H1 (cell line): ENCODE results near the gene AWAT2. TPM values are rescaled to one million over a fixed set of nuclear protein-coding genes. Genes with fewer than 3 reads are reported as not detected.

Experiments used
- CTCF ChIA-PET: fragments of 300-600 bp; sonication (Branson Sonifier 250); formaldehyde crosslinking; loops from one replicate; lab custom pipeline; 2021; ENCODE audit not compliant: partially characterized antibody; lab: Charles Lee
- POLR2A ChIA-PET: fragments of 300-600 bp; sonication (Branson Sonifier 250); formaldehyde crosslinking; loops from one replicate; lab custom pipeline; 2021; ENCODE audit warnings: inconsistent platforms; ENCODE audit not compliant: partially characterized antibody; lab: Charles Lee
- DNase-seq, 2 experiments: peaks; one replicate each; pipeline versions ENCODE4 v3.0.0 to v3.0.0-alpha.2; 2010 to 2022; ENCODE audit warnings: low spot score in 2 of 2, low read depth in 1 of 2, mixed read lengths in 1 of 2
- FAIRE-seq: peaks from 2 replicates; lab custom pipeline; 2011; peaks lifted over from hg19 to GRCh38; lab: Jason Lieb, UNC
- H2AFZ ChIP-seq: 2 replicates; pipeline ENCODE4 v1.8.1; 2012; ENCODE audit warnings: low read length, inconsistent platforms
- H2AK5ac ChIP-seq: 2 replicates; pipeline ENCODE4 v1.6.1; 2013; ENCODE audit warnings: low read depth, low read length
- H2BK120ac ChIP-seq: replicated peaks from 2 replicates; pipeline ENCODE3; 2013; ENCODE audit warnings: low read depth, low read length, inconsistent platforms
- H2BK12ac ChIP-seq: 2 replicates; pipeline ENCODE4 v1.6.1; 2013; ENCODE audit warnings: low read depth, low read length
- H2BK15ac ChIP-seq: 2 replicates; pipeline ENCODE4 v1.6.1; 2013; ENCODE audit warnings: low read length
- H2BK20ac ChIP-seq: 2 replicates; pipeline ENCODE4 v1.6.1; 2013; ENCODE audit warnings: low read length
- H2BK5ac ChIP-seq: 2 replicates; pipeline ENCODE4 v1.6.1; 2013; ENCODE audit warnings: low read depth, low read length
- H3K14ac ChIP-seq: 2 replicates; pipeline ENCODE4 v1.6.1; 2013; ENCODE audit warnings: inconsistent platforms; ENCODE audit not compliant: insufficient read length
- H3K18ac ChIP-seq: 2 replicates; pipeline ENCODE4 v1.6.1; 2013; ENCODE audit warnings: low read length; ENCODE audit errors: extremely low read depth
- H3K23ac ChIP-seq: 2 replicates; pipeline ENCODE4 v1.6.1; 2013; ENCODE audit warnings: inconsistent platforms; ENCODE audit not compliant: insufficient read length
- H3K23me2 ChIP-seq: 2 replicates; pipeline ENCODE4 v1.6.1; 2013; ENCODE audit warnings: low read depth, low read length
- H3K27ac ChIP-seq: 2 replicates; pipeline ENCODE4 v1.6.1; 2011; ENCODE audit warnings: low read depth, low read length, inconsistent platforms
- H3K27me3 ChIP-seq, 4 experiments: replicated peaks in 1 of 4; 1 replicate in 1 of 4; 2 replicates in 3 of 4; pipeline versions ENCODE4 v1.6.1 to v1.8.1; 2011 to 2013; ENCODE audit warnings: low read length in 3 of 4, mild to moderate bottlenecking in 3 of 4, inconsistent platforms in 2 of 4, mixed read lengths in 2 of 4, moderate library complexity in 1 of 4; ENCODE audit not compliant: control insufficient read depth in 3 of 4, insufficient read depth in 3 of 4; ENCODE audit errors: extremely low read depth in 1 of 4
- H3K36me3 ChIP-seq, 4 experiments: 2 replicates each; pipeline versions ENCODE4 v1.6.1 to v1.8.1; 2011 to 2013; ENCODE audit warnings: mild to moderate bottlenecking in 4 of 4, low read length in 3 of 4, moderate library complexity in 2 of 4, control low read depth in 1 of 4, inconsistent platforms in 1 of 4; ENCODE audit not compliant: insufficient read depth in 4 of 4, control insufficient read depth in 2 of 4
- H3K4ac ChIP-seq: replicated peaks from 2 replicates; pipeline ENCODE3; 2013; ENCODE audit warnings: low read length, low read depth, mixed read lengths, inconsistent platforms; ENCODE audit not compliant: insufficient read length
- H3K4me1 ChIP-seq, 4 experiments: replicated peaks in 1 of 4; 1 replicate in 1 of 4; 2 replicates in 3 of 4; pipeline versions ENCODE4 v1.6.1 to v1.8.1; 2011 to 2013; ENCODE audit warnings: low read length in 3 of 4, inconsistent platforms in 2 of 4, mixed read lengths in 1 of 4; ENCODE audit not compliant: insufficient read depth in 4 of 4, control insufficient read depth in 3 of 4
- H3K4me2 ChIP-seq, 2 experiments: 2 replicates each; pipeline versions ENCODE4 v1.6.1 to v1.8.1; 2011 to 2013; ENCODE audit warnings: low read depth in 2 of 2, low read length in 2 of 2, control low read depth in 1 of 2, inconsistent platforms in 1 of 2, mild to moderate bottlenecking in 1 of 2; ENCODE audit not compliant: insufficient read depth in 1 of 2
- H3K4me3 ChIP-seq, 4 experiments: fragments of 200-600, 300-600 bp in 1 of 4; sonication (generic), shearing (Covaris generic), sonication (Bioruptor Twin) in 1 of 4; 2 replicates each; pipeline versions ENCODE4 v1.5.1 to v1.8.1; 2011 to 2016; ENCODE audit warnings: low read length in 4 of 4, low read depth in 3 of 4, control low read depth in 2 of 4, inconsistent platforms in 2 of 4, mild to moderate bottlenecking in 2 of 4, mixed read lengths in 1 of 4, moderate library complexity in 1 of 4; ENCODE audit not compliant: insufficient read depth in 2 of 4; ENCODE audit errors: extremely low read depth in 1 of 4
- H3K56ac ChIP-seq: replicated peaks from 2 replicates; pipeline ENCODE3; 2013; ENCODE audit warnings: low read depth, mild to moderate bottlenecking, mixed read lengths, low read length, inconsistent platforms; ENCODE audit not compliant: insufficient read length
- H3K79me1 ChIP-seq: 2 replicates; pipeline ENCODE4 v1.6.1; 2013; ENCODE audit warnings: low read depth, low read length, control low read depth
- H3K79me2 ChIP-seq, 2 experiments: 2 replicates each; pipeline versions ENCODE4 v1.6.1 to v1.8.1; 2012 to 2013; ENCODE audit warnings: low read length in 2 of 2, mild to moderate bottlenecking in 2 of 2, inconsistent platforms in 1 of 2; ENCODE audit not compliant: insufficient read depth in 2 of 2, control insufficient read depth in 1 of 2
- H3K9ac ChIP-seq, 4 experiments: replicated peaks in 1 of 4; 1 replicate in 1 of 4; 2 replicates in 3 of 4; pipeline versions ENCODE4 v1.6.1 to v1.8.1; 2011 to 2013; ENCODE audit warnings: low read depth in 3 of 4, low read length in 3 of 4, control low read depth in 2 of 4, mild to moderate bottlenecking in 2 of 4, moderate library complexity in 2 of 4, inconsistent platforms in 1 of 4; ENCODE audit errors: extremely low read depth in 1 of 4
- H3K9me3 ChIP-seq, 2 experiments: 2 replicates each; pipeline versions ENCODE4 v1.6.1 to v1.8.1; 2012 to 2013; ENCODE audit warnings: mild to moderate bottlenecking in 2 of 2, moderate library complexity in 2 of 2, control low read depth in 1 of 2, inconsistent platforms in 1 of 2, low read depth in 1 of 2, low read length in 1 of 2, mixed read lengths in 1 of 2; ENCODE audit not compliant: insufficient read depth in 2 of 2
- H4K20me1 ChIP-seq, 2 experiments: replicated peaks in 1 of 2; 2 replicates each; pipeline versions ENCODE3 to v1.8.1; 2011 to 2013; ENCODE audit warnings: inconsistent platforms in 2 of 2, low read length in 2 of 2, mild to moderate bottlenecking in 1 of 2; ENCODE audit not compliant: insufficient read depth in 2 of 2, control insufficient read depth in 1 of 2
- H4K5ac ChIP-seq: 2 replicates; pipeline ENCODE4 v1.6.1; 2013; ENCODE audit warnings: low read length, low read depth, mixed read lengths, inconsistent platforms; ENCODE audit not compliant: insufficient read length
- H4K8ac ChIP-seq: 2 replicates; pipeline ENCODE4 v1.8.0; 2013; ENCODE audit warnings: mild to moderate bottlenecking, moderate library complexity, low read length, inconsistent platforms; ENCODE audit not compliant: insufficient read depth; ENCODE audit errors: extremely low read depth
- H4K91ac ChIP-seq: replicated peaks from 2 replicates; pipeline ENCODE3; 2013; ENCODE audit warnings: low read length, mixed read lengths, inconsistent platforms; ENCODE audit not compliant: insufficient read length
- BCL11A ChIP-seq, 2 experiments: IDR thresholded peaks; one replicate each; pipeline ENCODE4 v1.6.1; 2011; ENCODE audit warnings: low read depth in 2 of 2, low read length in 2 of 2, mild to moderate bottlenecking in 2 of 2
- CTBP2 ChIP-seq: IDR thresholded peaks from 2 replicates; pipeline ENCODE4 v1.7.0; 2011; ENCODE audit warnings: borderline replicate concordance, mild to moderate bottlenecking, moderate library complexity, mixed read lengths, low read length; ENCODE audit not compliant: insufficient read depth, insufficient read length
- GABPA ChIP-seq: IDR thresholded peaks from 2 replicates; pipeline ENCODE4 v1.6.1; 2011; ENCODE audit warnings: mild to moderate bottlenecking, low read length, moderate library complexity, borderline replicate concordance; ENCODE audit not compliant: insufficient read depth
- NANOG ChIP-seq: IDR thresholded peaks from 2 replicates; pipeline ENCODE4 v1.6.1; 2011; ENCODE audit warnings: low read length, low read depth, mild to moderate bottlenecking, inconsistent platforms; ENCODE audit not compliant: insufficient read depth, poor library complexity, severe bottlenecking
- RFX5 ChIP-seq: IDR thresholded peaks from 2 replicates; pipeline ENCODE4 v1.6.1; 2011; ENCODE audit warnings: low read depth, low read length, improper control_type of control experiment, borderline replicate concordance
- RNF2 ChIP-seq: fragments of 200-900, 300-1000 bp; sonication (generic); IDR thresholded peaks from 2 replicates; pipeline ENCODE4 v1.7.1; 2016; ENCODE audit warnings: borderline replicate concordance, low read depth, mild to moderate bottlenecking, antibody characterized with exemption, low read length; ENCODE audit not compliant: poor library complexity, severe bottlenecking; ENCODE audit errors: missing control alignments
- SAP30 ChIP-seq: fragments of 300-600 bp; sonication (generic); IDR thresholded peaks from 2 replicates; pipeline ENCODE4 v1.7.1; 2012; ENCODE audit warnings: low read length, moderate library complexity, mild to moderate bottlenecking, inconsistent platforms; ENCODE audit not compliant: insufficient read depth, insufficient replicate concordance
- SUZ12 ChIP-seq: fragments of 200-600 bp; sonication (generic); IDR thresholded peaks from 2 replicates; pipeline ENCODE4 v1.6.1; 2012; ENCODE audit warnings: mild to moderate bottlenecking, inconsistent platforms, low read length, moderate library complexity, mixed read lengths
- TCF12 ChIP-seq: IDR thresholded peaks from 2 replicates; pipeline ENCODE4 v1.6.1; 2011; ENCODE audit warnings: low read depth, mild to moderate bottlenecking, low read length
- WGBS, 2 experiments: shearing (Covaris generic) in 1 of 2; methylation state at CpG; one replicate each; pipeline versions ENCODE4 v1.1.6 to v1.1.7; 2013 to 2015; ENCODE audit warnings: low lambda C conversion rate in 2 of 2, mixed read lengths in 2 of 2, inconsistent platforms in 1 of 2, low coverage in 1 of 2, missing lambda C conversion rate in 1 of 2; ENCODE audit not compliant: insufficient replicate concordance in 2 of 2, insufficient coverage in 1 of 2, insufficient read length in 1 of 2; ENCODE audit errors: extremely low coverage in 1 of 2, missing lambda C conversion rate in 1 of 2; 5-methylcytosine and 5-hydroxymethylcytosine counted together
- polyA plus RNA-seq, 7 experiments: library from polyadenylated mRNA; depleted of rRNA in 3 of 7; stranded (reverse) in 5 of 7; unstranded in 2 of 7; fragments of >200 nt in 5 of 7; fragments of 200-250 nt in 2 of 7; gene quantifications; 1 replicate in 5 of 7; 2 replicates in 1 of 7; 4 replicates in 1 of 7; pipeline versions ENCODE4 v1.2.1 to v1.2.3, GENCODE V29; 2011 to 2013; ENCODE audit warnings: missing spikeins in 2 of 7, mixed read lengths in 2 of 7
- total RNA-seq: library from RNA; stranded (reverse); fragmentation: NEBNext Ultra II Directional; extraction: Animal tissue kit (Norgen Biotek cat#: 25700); gene quantifications from 2 replicates; pipeline ENCODE4 v1.2.1, GENCODE V29; 2021
- TF ChIP-seq, protein P1 (sequence below): IDR thresholded peaks from 2 replicates; pipeline ENCODE4 v1.6.1; 2012; ENCODE audit warnings: inconsistent platforms

The AWAT2 gene
- total and polyA plus RNA-seq, 2 of the 8 experiments (the other 6 are each of a cell fraction or from before 2014, with no cell fraction given), result not detected

DNA sequence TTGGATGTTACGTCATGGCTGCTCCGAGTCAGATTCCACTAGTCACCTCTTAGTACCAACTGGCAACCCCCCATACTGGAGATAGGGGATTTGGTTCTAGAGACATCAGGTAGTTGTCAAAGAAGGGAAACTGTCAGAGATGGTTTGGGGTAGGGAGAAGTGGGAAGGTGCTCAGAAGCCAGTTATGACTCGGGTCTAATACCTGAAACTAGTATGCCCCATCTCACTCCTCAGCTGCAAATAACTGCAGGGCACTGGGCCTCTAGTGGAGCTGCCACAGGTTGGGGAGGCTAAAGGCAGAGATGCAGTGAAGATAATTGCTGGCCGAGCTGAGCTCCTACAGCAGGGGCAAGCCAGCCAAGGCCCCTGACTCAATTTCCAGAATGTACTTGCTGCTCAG lies 42.5 kb upstream of the AWAT2 start:
- Histone ChIP-seq H3K79me2 (no peaks in the 10 kb centered on the region), H4K8ac (no peak overlapping the region), H3K56ac (no peak overlapping the region), H3K9ac (no peak overlapping the region), H2BK20ac (no peak overlapping the region), H2BK5ac (no peak overlapping the region), H2BK120ac (no peak overlapping the region), H4K91ac (no peak overlapping the region), H3K27ac (no peak overlapping the region), H3K14ac (no peak overlapping the region), H3K23ac (no peak overlapping the region), H3K23me2 (no peaks in the 10 kb centered on the region), H2AFZ (no peak overlapping the region), H3K4ac (no peak overlapping the region), H3K27me3 (no peaks in the 10 kb centered on the region), H3K4me3 (no peak overlapping the region), H2AK5ac (no peak overlapping the region), H4K20me1 (no peaks in the 10 kb centered on the region), H3K79me1 (no peaks in the 10 kb centered on the region), H3K4me2 (no peak overlapping the region), H3K9me3 (no peaks in the 10 kb centered on the region), H2BK15ac (no peak overlapping the region), H3K4me1 (no peaks in the 10 kb centered on the region), H4K5ac (no peak overlapping the region), H3K36me3 (no peaks in the 10 kb centered on the region), H3K18ac (no peak overlapping the region), H2BK12ac (no peak overlapping the region)
- 80% methylated on average over 4 of the region's 4 CpGs; no CpG with 5 or more reads in 1 of the 2 experiments for WGBS, 2 experiments
- ChIA-PET POLR2A (no interaction called here), CTCF (interaction anchor here (1.6 kb wide), 1 partner anchor 58 kb away, joined by 6 read pairs; no protein-coding TSS in a partner anchor)
- FAIRE-seq, result no peak
- DNase-seq, result no peak
- TF ChIP-seq RNF2 (no peak), RFX5 (no peak), BCL11A (IDR thresholded peaks at IDR 0.05; ENCODE audit: low read depth in 2 of 2, low read length in 2 of 2) (no peak), SUZ12 (no peak), CTBP2 (no peak), GABPA (no peak), NANOG (no peak), SAP30 (no peak), TCF12 (no peak)
- TF ChIP-seq, protein P1, sequence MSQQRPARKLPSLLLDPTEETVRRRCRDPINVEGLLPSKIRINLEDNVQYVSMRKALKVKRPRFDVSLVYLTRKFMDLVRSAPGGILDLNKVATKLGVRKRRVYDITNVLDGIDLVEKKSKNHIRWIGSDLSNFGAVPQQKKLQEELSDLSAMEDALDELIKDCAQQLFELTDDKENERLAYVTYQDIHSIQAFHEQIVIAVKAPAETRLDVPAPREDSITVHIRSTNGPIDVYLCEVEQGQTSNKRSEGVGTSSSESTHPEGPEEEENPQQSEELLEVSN, result no peak
